NOMO-1 treated with DMSO at 0.1 percent for 48 hours (cell line): ENCODE measurements around the gene STAM.

Source experiments
- DNase-seq: peaks from one replicate; lab custom pipeline; 2025; ENCODE audit not compliant: unreplicated experiment; lab: John Stamatoyannopoulos, UW

STAM gene

GRCh38 chr10:17758200-17758599, 114.2 kb downstream of the STAM start:
- DNase-seq: no peak

GRCh38 chr10:17758896-17759295, 114.9 kb downstream of the STAM start:
- no peak for DNase-seq

- DNase-seq: no peak
Measured at GRCh38 chr10:17764142-17764541, 120.2 kb downstream of the STAM start.

- DNase-seq: no peak
Measured at GRCh38 chr10:17765602-17766001, 121.7 kb downstream of the STAM start.
